BE2C (cell line): ENCODE measurements around the gene PGR.
A peak's percentile ranks its signal among the peaks of the same experiment; 100 is the strongest.

Source experiments
- DNase-seq: peaks from one replicate; pipeline ENCODE4 v3.0.0-alpha.2; 2020
- H3K27me3 ChIP-seq: fragments of 250-450 bp; sonication (Bioruptor Pico); 2 replicates; pipeline ENCODE4 v1.5.1; 2020; ENCODE audit warnings: mild to moderate bottlenecking
- H3K36me3 ChIP-seq: fragments of 250-450 bp; sonication (Bioruptor Pico); 2 replicates; pipeline ENCODE4 v1.5.1; 2020; ENCODE audit warnings: mild to moderate bottlenecking
- H3K4me1 ChIP-seq: fragments of 250-450 bp; sonication (Bioruptor Pico); 2 replicates; pipeline ENCODE4 v1.5.1; 2020
- H3K4me3 ChIP-seq: 2 replicates; pipeline ENCODE4 v1.5.1; 2011; ENCODE audit warnings: low read depth, low read length
- H3K9me3 ChIP-seq: fragments of 250-450 bp; sonication (Bioruptor Pico); 2 replicates; pipeline ENCODE4 v1.5.1; 2020
- TF ChIP-seq, protein P1 (sequence below): IDR thresholded peaks from 2 replicates; pipeline ENCODE4 v1.5.1; 2012; ENCODE audit warnings: mild to moderate bottlenecking, low read depth, low read length

Gene PGR

DNA sequence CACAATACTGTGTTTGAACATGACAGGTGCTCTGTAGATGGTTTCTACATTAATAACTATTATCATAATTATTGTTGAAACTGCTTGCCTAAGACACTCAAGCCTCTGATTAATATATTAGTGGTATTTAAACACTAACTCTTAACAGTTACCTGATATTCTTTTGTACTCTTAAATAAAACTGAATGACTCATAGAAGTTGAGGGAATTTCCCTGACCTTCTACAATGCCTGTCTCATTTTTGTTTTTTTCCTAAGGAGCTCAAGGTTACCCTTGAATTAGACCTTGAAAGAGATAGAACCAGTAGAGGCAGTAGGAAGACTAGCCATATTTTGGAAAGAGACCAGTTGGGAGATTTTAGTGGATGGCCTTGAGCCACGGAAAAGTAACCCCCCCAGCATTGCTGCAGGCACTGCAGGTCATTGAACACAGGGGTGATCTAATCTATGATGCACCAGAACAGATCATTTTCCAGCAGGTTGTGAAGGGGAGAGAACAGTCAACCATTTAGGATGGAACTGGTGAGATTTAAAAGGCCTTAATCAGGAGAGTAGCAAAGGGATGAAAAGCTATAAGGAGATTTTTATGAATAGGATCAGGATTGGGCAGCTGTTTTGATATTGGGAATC, 148.3 kb downstream of the PGR start:
- Histone ChIP-seq H3K9me3 (no peaks in the 10 kb centered on the region), H3K36me3 (no peaks in the 10 kb centered on the region), H3K27me3 (no peaks in the 10 kb centered on the region), H3K4me3 (no peak overlapping the region), H3K4me1 (no peaks in the 10 kb centered on the region)
- no peak for DNase-seq
- TF ChIP-seq, protein P1, sequence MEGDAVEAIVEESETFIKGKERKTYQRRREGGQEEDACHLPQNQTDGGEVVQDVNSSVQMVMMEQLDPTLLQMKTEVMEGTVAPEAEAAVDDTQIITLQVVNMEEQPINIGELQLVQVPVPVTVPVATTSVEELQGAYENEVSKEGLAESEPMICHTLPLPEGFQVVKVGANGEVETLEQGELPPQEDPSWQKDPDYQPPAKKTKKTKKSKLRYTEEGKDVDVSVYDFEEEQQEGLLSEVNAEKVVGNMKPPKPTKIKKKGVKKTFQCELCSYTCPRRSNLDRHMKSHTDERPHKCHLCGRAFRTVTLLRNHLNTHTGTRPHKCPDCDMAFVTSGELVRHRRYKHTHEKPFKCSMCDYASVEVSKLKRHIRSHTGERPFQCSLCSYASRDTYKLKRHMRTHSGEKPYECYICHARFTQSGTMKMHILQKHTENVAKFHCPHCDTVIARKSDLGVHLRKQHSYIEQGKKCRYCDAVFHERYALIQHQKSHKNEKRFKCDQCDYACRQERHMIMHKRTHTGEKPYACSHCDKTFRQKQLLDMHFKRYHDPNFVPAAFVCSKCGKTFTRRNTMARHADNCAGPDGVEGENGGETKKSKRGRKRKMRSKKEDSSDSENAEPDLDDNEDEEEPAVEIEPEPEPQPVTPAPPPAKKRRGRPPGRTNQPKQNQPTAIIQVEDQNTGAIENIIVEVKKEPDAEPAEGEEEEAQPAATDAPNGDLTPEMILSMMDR: no peak

DNA sequence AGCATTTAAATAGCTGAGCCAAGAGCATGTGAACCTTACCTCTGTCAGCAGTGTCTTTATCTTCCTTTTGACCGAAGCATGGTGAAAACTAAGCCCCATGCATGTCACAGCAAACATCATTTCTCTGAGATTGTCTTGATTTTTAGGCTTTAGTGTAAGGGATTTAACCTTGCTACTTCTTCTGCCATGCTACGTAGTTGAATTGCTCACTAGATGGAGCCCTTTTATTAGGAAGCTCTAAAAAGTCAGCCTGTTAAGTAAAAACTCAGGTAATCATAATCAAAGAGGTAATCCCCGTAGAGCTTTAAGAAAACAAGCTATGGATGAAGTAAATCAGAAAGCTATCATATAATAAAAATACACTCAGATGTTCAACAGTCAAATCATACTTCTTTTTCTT, 149.5 kb downstream of the PGR start:
- TF ChIP-seq, protein P1: peak; percentile 48
- H3K4me1 ChIP-seq: no peaks in the 10 kb centered on the region
- DNase-seq: no peak
- H3K4me3 ChIP-seq: no peak overlapping the region
- no peaks in the 10 kb centered on the region for H3K9me3 ChIP-seq
- no peaks in the 10 kb centered on the region for H3K36me3 ChIP-seq
- no peaks in the 10 kb centered on the region for H3K27me3 ChIP-seq
